Midbrain (tissue), 1 donor: ENCODE measurements around the gene ZNF445.
"Not testable (repeated sequence)": the region's sequence is repeated elsewhere in the genome, so short reads cannot be mapped to it uniquely, and the experiment has no call there.

ENCODE experiments used
- DNase-seq: peaks from one replicate; lab custom pipeline; 2025; lab: John Stamatoyannopoulos, UW

Gene ZNF445

DNA sequence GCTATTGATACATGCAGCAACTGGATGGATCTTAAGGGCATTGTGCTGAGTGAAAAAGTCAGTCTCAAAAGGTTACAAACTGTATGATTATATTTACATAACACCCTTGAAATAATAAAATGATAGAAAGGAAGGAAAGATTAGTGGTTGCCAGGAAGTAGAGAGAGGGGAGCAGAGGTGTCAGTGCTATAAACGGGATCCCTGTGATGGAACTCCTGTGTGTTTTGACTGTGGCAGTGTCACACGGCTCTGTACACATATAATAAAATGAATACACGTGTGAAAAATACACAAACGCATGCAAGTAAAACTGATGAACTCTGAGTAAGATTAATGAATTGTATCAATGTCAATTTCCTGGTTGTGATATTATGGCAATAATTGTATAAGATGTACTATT is 78.6 kb downstream of the ZNF445 start:
- DNase-seq = no peak

GRCh38 chr3:44398271-44398670 is 79.2 kb downstream of the ZNF445 start:
- DNase-seq = not testable (repeated sequence)

GRCh38 chr3:44396200-44397171 is 81.0 kb downstream of the ZNF445 start:
- DNase-seq = no peak

DNA sequence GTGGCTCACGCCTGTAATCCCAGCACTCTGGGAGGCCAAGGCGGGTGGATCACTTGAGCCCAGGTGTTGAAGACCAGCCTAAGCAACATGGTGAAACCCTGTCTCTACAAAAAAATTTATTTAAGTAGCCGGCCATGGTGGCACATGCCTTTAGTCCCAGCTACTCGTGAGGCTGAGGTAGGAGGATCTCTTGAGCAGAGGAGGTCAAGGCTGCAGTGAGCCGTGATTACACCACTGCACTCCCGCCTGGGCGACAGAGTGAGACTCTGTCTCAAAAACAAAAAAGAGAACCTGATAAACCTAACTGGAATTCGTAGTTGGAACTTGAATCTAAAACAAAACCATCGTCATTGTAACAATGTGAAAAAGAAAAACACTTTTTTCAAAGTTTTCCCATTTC is 81.8 kb downstream of the ZNF445 start:
- DNase-seq = no peak

GRCh38 chr3:44392489-44392888 is 85.0 kb downstream of the ZNF445 start:
- no peak for DNase-seq

DNA sequence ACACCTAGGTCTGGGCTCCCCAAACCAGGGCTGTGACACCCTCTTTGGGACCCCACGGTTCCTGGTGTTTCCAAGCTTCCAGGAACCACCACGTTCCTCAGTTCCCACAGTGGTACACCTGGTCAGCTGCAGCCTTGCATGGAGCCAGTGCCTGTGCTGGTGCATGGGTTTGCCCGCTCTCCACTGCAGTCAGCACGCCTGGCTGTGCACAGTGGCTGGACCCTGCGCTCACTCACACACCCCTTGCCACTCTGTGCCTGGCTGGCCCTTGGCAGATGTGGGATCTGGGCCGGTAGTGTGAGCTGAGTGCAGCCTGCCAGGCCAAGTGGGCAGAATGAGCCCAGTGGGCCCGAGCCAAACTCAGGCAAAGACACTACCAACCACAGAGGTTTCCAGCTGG is 90.1 kb downstream of the ZNF445 start:
- DNase-seq = no peak
